ENCODE data around the gene EPHA10.
A peak's percentile ranks its signal among the peaks of the same experiment; 100 is the strongest.

EPHA10 gene

GRCh38 chr1:37676281-37677142 lies 88.4 kb downstream of the EPHA10 start:
- DNase-seq (ENCODE audit: low read depth in 2 of 3, low spot score in 2 of 3), result no peak

DNA sequence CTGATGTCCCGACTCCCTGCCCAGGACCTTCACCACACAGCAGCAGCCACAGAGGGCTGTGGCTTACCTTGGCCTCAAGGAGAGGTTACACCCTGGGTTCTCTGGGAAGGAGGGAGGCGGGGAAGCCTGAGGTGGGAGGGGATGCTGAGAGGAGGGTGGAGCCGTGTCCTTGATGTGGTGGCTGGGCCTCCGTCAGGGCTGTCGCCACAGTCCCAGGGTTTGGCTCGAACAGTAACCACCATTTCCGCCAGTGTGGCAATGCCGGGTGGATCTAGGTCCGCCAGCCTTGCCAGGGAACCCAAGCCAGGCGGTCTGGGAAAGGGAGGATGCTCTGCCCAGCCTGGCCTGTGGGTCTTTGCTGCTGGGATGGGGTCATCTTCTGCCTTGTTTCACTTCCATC lies 91.0 kb downstream of the EPHA10 start:
- DNase-seq (ENCODE audit: low read depth in 2 of 3, low spot score in 2 of 3), result peak in 2 of 3 experiments; percentile 19 to 25

- no peak for DNase-seq (ENCODE audit: low read depth in 2 of 3, low spot score in 2 of 3)
Measured at GRCh38 chr1:37672136-37672870, 92.6 kb downstream of the EPHA10 start.

DNA sequence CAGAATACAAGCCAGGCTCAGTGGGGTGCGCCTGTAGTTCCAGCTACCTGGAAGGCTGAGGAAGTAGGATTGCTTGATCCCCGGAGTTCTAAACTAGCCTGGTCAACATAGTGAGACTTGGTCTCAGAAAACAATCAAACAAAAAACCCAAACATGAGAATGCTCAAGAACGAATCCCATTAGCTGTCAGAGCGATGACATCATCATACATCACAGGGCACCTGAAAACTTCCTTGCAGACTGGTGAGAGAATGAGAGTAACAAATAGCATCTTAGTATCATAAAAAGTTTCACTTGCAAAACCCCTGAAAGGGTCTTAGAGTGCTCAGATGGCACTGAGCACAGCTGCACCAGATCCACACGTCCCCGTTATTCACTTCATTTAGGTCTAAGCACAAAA lies 93.7 kb downstream of the EPHA10 start:
- DNase-seq (ENCODE audit: low read depth in 2 of 3, low spot score in 2 of 3), result no peak

DNA sequence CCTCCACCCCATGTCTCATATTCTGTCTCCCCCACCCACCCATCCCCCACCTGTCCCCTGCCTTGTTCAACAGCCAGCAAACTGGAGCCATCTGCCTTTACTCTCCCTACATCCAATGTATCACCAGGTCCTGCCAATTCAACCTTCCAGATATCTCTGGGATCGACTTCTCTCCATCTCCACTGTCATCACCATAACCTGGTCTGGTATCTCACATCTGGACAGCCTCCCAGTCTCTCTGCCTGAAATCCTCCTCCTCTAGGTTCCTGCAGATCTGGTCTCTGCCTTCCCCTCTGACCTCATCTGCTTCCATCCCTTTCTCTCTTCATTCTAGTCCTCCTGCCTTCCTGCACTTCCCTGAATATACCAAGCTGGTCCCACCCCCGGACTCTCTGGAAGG lies 94.8 kb downstream of the EPHA10 start:
- DNase-seq (ENCODE audit: low read depth in 2 of 3, low spot score in 2 of 3), result no peak

GRCh38 chr1:37667023-37667671 lies 97.8 kb downstream of the EPHA10 start:
- no peak for DNase-seq (ENCODE audit: low read depth in 2 of 3, low spot score in 2 of 3)

- no peak for DNase-seq (ENCODE audit: low read depth in 2 of 3, low spot score in 2 of 3)
Measured at GRCh38 chr1:37666241-37666867, 98.6 kb downstream of the EPHA10 start.
